HG03571 (cell line): ENCODE data around the gene KRTAP10-9.
"Not testable (repeated sequence)": the region's sequence is repeated elsewhere in the genome, so short reads cannot be mapped to it uniquely, and the experiment has no call there.

Experiments
- ATAC-seq: cut with Tn5 transposase; IDR thresholded peaks from one replicate; pipeline ENCODE4 v1.9.1; 2021; ENCODE audit not compliant: unreplicated experiment

The KRTAP10-9 gene

GRCh38 chr21:44638506-44639330 is 11.8 kb downstream of the KRTAP10-9 start:
- ATAC-seq: not testable (repeated sequence)

- ATAC-seq: no peak
These were observed 12.4 kb downstream of the KRTAP10-9 start for GRCh38 chr21:44639331-44639655.

- ATAC-seq: no peak
These were observed 13.9 kb downstream of the KRTAP10-9 start for GRCh38 chr21:44640761-44641160.

- ATAC-seq: no peak
These were observed 16.9 kb downstream of the KRTAP10-9 start for GRCh38 chr21:44643741-44644310.

GRCh38 chr21:44644878-44645277 is 18.0 kb downstream of the KRTAP10-9 start:
- ATAC-seq: no peak

GRCh38 chr21:44646366-44647221 is 19.7 kb downstream of the KRTAP10-9 start, which contains the start of gene KRTAP10-11:
KRTAP10-11 (plus strand) TSS chr21:44646414; CDS start chr21:44646459, 45 bp downstream.
- ATAC-seq: not testable (repeated sequence)

- ATAC-seq: no peak
These were observed 20.3 kb downstream of the KRTAP10-9 start for GRCh38 chr21:44647222-44647552.

GRCh38 chr21:44648557-44649311 is 21.8 kb downstream of the KRTAP10-9 start:
- no peak for ATAC-seq

- no peak for ATAC-seq
These were observed 22.7 kb downstream of the KRTAP10-9 start for GRCh38 chr21:44649521-44650100.

- no peak for ATAC-seq
These were observed 23.5 kb downstream of the KRTAP10-9 start for GRCh38 chr21:44650265-44650972.

GRCh38 chr21:44650973-44651675 is 24.2 kb downstream of the KRTAP10-9 start:
- no peak for ATAC-seq

- ATAC-seq: no peak
These were observed 26.2 kb downstream of the KRTAP10-9 start for GRCh38 chr21:44653123-44653522.

- ATAC-seq: no peak
These were observed 27.0 kb downstream of the KRTAP10-9 start for GRCh38 chr21:44653656-44654575.

GRCh38 chr21:44654576-44655175 is 27.8 kb downstream of the KRTAP10-9 start, which contains the start of gene KRTAP12-4:
KRTAP12-4 (minus strand) TSS chr21:44654659; CDS start chr21:44654614, 45 bp downstream.
- ATAC-seq: no peak

GRCh38 chr21:44656868-44657267 is 30.0 kb downstream of the KRTAP10-9 start:
- ATAC-seq: no peak

- ATAC-seq: no peak
These were observed 31.0 kb downstream of the KRTAP10-9 start, which contains the start of gene KRTAP12-3 for GRCh38 chr21:44657635-44658540. KRTAP12-3 (plus strand) TSS chr21:44657932; CDS start chr21:44657980, 48 bp downstream.

GRCh38 chr21:44658541-44658910 is 31.6 kb downstream of the KRTAP10-9 start:
- ATAC-seq: no peak
